ENCODE data around the gene ATG7. TPM values are rescaled to one million over a fixed set of nuclear protein-coding genes. Genes with fewer than 3 reads are reported as not detected.

ATG7 gene
- polyA plus RNA-seq, 2 of the 4 experiments (the other 2 are of a cell fraction): 27.2 to 41.2 TPM

DNA sequence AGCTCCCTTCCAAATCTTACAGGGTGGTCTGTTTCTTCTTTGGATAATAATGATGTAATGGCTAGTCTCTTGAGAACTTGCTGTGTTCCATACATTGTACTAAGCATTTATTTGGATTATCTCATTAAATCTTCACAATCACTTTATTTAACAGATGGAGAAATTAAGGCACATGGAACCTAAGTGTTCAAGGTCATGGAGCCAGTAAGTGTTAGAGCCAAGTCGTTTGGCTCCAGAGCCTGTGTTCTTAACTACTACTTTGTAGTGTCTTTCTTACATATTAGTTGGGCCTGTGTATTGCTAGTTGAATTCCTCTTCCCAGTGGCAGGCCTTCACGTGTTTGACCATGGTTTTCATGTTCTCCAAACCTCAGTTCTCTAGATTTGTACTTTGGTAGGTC is 177.8 kb downstream of the ATG7 start:
- H3K27ac ChIP-seq: no peak overlapping the region
- no peaks in the 10 kb centered on the region for H3K9me3 ChIP-seq
- DNase-seq (ENCODE audit: low read depth in 1 of 2, low spot score in 1 of 2) (no peak), FAIRE-seq (no peak), ATAC-seq (no peak)
- H3K4me1 ChIP-seq: peaks cover 5% of the 10 kb centered on the region; the same call in 2 of the 3 replicates
- POLR2A ChIA-PET: no interaction called here
- no peak overlapping the region for H3K4me3 ChIP-seq
- TF ChIP-seq HOXB5 (CRISPR knock-in tag; IDR thresholded peaks at IDR 0.05) (no peak), ZSCAN20 (CRISPR knock-in tag; IDR thresholded peaks at IDR 0.05) (no peak), HDAC2 (IDR thresholded peaks at IDR 0.05) (no peak), BHLHE40 (IDR thresholded peaks at IDR 0.05; ENCODE audit: low read depth, low read length) (no peak), NR3C1 (IDR thresholded peaks at IDR 0.05) (no peak), TP53 (CRISPR knock-in tag; IDR thresholded peaks at IDR 0.05) (no peak), JUNB (IDR thresholded peaks at IDR 0.05) (no peak), HEYL (CRISPR knock-in tag; IDR thresholded peaks at IDR 0.05) (no peak), CEBPB (IDR thresholded peaks at IDR 0.05) (no peak), RAD21 (conservative IDR thresholded peaks at IDR 0.05 in 1 of 2, IDR thresholded peaks at IDR 0.05 in 1 of 2) (no peak), POLR2AphosphoS2 (conservative IDR thresholded peaks at IDR 0.05; ENCODE audit: low read length) (no peak), TFCP2L1 (CRISPR knock-in tag; IDR thresholded peaks at IDR 0.05) (no peak), SMC3 (IDR thresholded peaks at IDR 0.05) (no peak), FOSB (CRISPR knock-in tag; IDR thresholded peaks at IDR 0.05) (no peak), NPAS2 (CRISPR knock-in tag; IDR thresholded peaks at IDR 0.05; ENCODE audit: borderline replicate concordance) (no peak)
- TF ChIP-seq, protein P1, sequence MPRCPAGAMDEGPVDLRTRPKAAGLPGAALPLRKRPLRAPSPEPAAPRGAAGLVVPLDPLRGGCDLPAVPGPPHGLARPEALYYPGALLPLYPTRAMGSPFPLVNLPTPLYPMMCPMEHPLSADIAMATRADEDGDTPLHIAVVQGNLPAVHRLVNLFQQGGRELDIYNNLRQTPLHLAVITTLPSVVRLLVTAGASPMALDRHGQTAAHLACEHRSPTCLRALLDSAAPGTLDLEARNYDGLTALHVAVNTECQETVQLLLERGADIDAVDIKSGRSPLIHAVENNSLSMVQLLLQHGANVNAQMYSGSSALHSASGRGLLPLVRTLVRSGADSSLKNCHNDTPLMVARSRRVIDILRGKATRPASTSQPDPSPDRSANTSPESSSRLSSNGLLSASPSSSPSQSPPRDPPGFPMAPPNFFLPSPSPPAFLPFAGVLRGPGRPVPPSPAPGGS (IDR thresholded peaks at IDR 0.05): no peak
- TF ChIP-seq, protein P2, sequence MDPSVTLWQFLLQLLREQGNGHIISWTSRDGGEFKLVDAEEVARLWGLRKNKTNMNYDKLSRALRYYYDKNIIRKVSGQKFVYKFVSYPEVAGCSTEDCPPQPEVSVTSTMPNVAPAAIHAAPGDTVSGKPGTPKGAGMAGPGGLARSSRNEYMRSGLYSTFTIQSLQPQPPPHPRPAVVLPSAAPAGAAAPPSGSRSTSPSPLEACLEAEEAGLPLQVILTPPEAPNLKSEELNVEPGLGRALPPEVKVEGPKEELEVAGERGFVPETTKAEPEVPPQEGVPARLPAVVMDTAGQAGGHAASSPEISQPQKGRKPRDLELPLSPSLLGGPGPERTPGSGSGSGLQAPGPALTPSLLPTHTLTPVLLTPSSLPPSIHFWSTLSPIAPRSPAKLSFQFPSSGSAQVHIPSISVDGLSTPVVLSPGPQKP (IDR thresholded peaks at IDR 0.05; ENCODE audit: low read depth, low read length): no peak
- TF ChIP-seq, protein P3, sequence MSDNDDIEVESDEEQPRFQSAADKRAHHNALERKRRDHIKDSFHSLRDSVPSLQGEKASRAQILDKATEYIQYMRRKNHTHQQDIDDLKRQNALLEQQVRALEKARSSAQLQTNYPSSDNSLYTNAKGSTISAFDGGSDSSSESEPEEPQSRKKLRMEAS (IDR thresholded peaks at IDR 0.05): no peak
- TF ChIP-seq, protein P4, sequence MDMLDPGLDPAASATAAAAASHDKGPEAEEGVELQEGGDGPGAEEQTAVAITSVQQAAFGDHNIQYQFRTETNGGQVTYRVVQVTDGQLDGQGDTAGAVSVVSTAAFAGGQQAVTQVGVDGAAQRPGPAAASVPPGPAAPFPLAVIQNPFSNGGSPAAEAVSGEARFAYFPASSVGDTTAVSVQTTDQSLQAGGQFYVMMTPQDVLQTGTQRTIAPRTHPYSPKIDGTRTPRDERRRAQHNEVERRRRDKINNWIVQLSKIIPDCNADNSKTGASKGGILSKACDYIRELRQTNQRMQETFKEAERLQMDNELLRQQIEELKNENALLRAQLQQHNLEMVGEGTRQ (IDR thresholded peaks at IDR 0.05): no peak
- TF ChIP-seq, protein P5, sequence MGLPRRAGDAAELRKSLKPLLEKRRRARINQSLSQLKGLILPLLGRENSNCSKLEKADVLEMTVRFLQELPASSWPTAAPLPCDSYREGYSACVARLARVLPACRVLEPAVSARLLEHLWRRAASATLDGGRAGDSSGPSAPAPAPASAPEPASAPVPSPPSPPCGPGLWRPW (IDR thresholded peaks at IDR 0.05): no peak
- WGBS (ENCODE audit: missing lambda C conversion rate): 76% methylated on average over 2 of the region's 2 CpGs
- no peak overlapping the region for H3K4me2 ChIP-seq
- CTCF ChIA-PET: no interaction called here

DNA sequence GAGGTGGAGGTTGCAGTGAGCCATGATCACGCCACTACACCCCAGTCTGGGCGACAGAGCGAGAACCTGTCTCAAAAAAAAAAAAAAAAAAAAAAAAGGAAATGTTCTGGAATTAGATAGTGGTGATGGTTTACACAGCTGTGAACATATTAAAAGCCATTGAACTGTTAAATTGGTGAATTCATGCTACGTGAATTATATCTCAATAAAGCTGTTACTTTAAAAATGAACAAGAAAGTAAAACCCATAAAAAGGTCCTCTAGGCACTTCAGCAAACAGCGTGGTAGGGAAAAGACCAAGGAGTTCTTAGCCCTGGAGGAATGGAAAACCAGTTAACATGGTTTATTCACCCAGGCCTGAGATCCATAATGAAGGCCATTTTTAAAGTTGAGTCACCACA is 180.1 kb downstream of the ATG7 start:
- 96% methylated on average over 5 of the region's 5 CpGs for WGBS (ENCODE audit: missing lambda C conversion rate)
- POLR2A ChIA-PET: no interaction called here
- H3K4me2 ChIP-seq: no peak overlapping the region
- H3K4me1 ChIP-seq: peaks cover 5% of the 10 kb centered on the region; the same call in 2 of the 3 replicates
- H3K27ac ChIP-seq: no peak overlapping the region; a peak in 1 of 6 replicates
- ATAC-seq (no peak), DNase-seq (ENCODE audit: low read depth in 1 of 2, low spot score in 1 of 2) (no peak), FAIRE-seq (no peak)
- H3K4me3 ChIP-seq: no peak overlapping the region
- no peaks in the 10 kb centered on the region for H3K9me3 ChIP-seq
- CTCF ChIA-PET: no interaction called here
- TF ChIP-seq, protein P4 (IDR thresholded peaks at IDR 0.05): no peak
- TF ChIP-seq, protein P6, sequence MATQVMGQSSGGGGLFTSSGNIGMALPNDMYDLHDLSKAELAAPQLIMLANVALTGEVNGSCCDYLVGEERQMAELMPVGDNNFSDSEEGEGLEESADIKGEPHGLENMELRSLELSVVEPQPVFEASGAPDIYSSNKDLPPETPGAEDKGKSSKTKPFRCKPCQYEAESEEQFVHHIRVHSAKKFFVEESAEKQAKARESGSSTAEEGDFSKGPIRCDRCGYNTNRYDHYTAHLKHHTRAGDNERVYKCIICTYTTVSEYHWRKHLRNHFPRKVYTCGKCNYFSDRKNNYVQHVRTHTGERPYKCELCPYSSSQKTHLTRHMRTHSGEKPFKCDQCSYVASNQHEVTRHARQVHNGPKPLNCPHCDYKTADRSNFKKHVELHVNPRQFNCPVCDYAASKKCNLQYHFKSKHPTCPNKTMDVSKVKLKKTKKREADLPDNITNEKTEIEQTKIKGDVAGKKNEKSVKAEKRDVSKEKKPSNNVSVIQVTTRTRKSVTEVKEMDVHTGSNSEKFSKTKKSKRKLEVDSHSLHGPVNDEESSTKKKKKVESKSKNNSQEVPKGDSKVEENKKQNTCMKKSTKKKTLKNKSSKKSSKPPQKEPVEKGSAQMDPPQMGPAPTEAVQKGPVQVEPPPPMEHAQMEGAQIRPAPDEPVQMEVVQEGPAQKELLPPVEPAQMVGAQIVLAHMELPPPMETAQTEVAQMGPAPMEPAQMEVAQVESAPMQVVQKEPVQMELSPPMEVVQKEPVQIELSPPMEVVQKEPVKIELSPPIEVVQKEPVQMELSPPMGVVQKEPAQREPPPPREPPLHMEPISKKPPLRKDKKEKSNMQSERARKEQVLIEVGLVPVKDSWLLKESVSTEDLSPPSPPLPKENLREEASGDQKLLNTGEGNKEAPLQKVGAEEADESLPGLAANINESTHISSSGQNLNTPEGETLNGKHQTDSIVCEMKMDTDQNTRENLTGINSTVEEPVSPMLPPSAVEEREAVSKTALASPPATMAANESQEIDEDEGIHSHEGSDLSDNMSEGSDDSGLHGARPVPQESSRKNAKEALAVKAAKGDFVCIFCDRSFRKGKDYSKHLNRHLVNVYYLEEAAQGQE (IDR thresholded peaks at IDR 0.05): no peak
- TF ChIP-seq, protein P2 (IDR thresholded peaks at IDR 0.05; ENCODE audit: low read depth, low read length): no peak

Data from A549 (cell line).